ENCODE results near the gene LMBR1. TPM values are rescaled to one million over a fixed set of nuclear protein-coding genes. Genes with fewer than 3 reads are reported as not detected.

Gene LMBR1
- total and polyA plus RNA-seq, 3 donors from 2014 or later = 73.3 to 219 (median 218) TPM

GRCh38 chr7:156785998-156786543 is 106.9 kb downstream of the LMBR1 start:
- Histone ChIP-seq H3K4me1 (no peaks in the 10 kb centered on the region), H3K27ac (no peak overlapping the region), H3K36me3 (ENCODE audit: low read depth, missing control alignments) (no peaks in the 10 kb centered on the region), H3K4me3 (no peak overlapping the region), H3K27me3 (no peaks in the 10 kb centered on the region), H3K9me3 (no peaks in the 10 kb centered on the region)
- DNase-seq = no peak
- intact Hi-C loops (cut with DNase I; ENCODE audit: low total_unique reads) = no loop called here
- TF ChIP-seq CTCF (IDR thresholded peaks at IDR 0.05) (no peak), POLR2A (IDR thresholded peaks at IDR 0.05) (no peak)
- 81 to 88% methylated on average over 4 of the region's 4 CpGs for WGBS, 2 donors

DNA sequence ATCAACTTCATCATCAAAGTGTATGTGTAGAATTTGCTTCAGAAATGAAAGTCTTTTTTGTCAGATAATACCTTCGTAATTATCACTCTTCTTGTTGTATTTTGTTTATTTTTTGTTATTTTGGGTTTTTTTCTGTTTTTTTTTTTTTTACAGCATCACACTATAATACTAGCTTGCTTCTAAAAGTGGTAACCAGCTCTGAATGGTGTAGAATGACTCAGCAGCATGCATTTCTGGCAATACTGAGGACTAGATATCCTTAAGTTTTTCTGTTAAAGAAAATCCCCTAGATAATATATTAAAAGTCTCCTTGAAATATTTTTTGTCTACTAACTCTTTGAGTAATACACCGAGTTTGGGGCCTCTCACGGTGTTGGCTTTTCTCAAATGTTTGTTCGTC is 109.1 kb downstream of the LMBR1 start:
- 90 to 95% methylated on average over 4 of the region's 4 CpGs for WGBS, 2 donors
- no peak for DNase-seq
- Histone ChIP-seq H3K27ac (no peak overlapping the region), H3K4me1 (no peaks in the 10 kb centered on the region), H3K36me3 (ENCODE audit: low read depth, missing control alignments) (no peaks in the 10 kb centered on the region), H3K4me3 (no peak overlapping the region), H3K27me3 (no peaks in the 10 kb centered on the region), H3K9me3 (no peaks in the 10 kb centered on the region)
- no peak for TF ChIP-seq CTCF (IDR thresholded peaks at IDR 0.05)
- TF ChIP-seq POLR2A (IDR thresholded peaks at IDR 0.05) = no peak
- intact Hi-C loops (cut with DNase I; ENCODE audit: low total_unique reads) = no loop called here

GRCh38 chr7:156781972-156782371 is 111.0 kb downstream of the LMBR1 start:
- no peak for DNase-seq
- H3K4me3 ChIP-seq = no peak overlapping the region
- no peaks in the 10 kb centered on the region for H3K27me3 ChIP-seq
- H3K36me3 ChIP-seq (ENCODE audit: low read depth, missing control alignments) = no peaks in the 10 kb centered on the region
- intact Hi-C loops (cut with DNase I; ENCODE audit: low total_unique reads) = no loop called here
- H3K9me3 ChIP-seq = no peaks in the 10 kb centered on the region
- no peak for TF ChIP-seq CTCF (IDR thresholded peaks at IDR 0.05)
- no peak for TF ChIP-seq POLR2A (IDR thresholded peaks at IDR 0.05)
- 79 to 88% methylated on average over 2 of the region's 2 CpGs for WGBS, 2 donors
- no peaks in the 10 kb centered on the region for H3K4me1 ChIP-seq
- no peak overlapping the region for H3K27ac ChIP-seq

DNA sequence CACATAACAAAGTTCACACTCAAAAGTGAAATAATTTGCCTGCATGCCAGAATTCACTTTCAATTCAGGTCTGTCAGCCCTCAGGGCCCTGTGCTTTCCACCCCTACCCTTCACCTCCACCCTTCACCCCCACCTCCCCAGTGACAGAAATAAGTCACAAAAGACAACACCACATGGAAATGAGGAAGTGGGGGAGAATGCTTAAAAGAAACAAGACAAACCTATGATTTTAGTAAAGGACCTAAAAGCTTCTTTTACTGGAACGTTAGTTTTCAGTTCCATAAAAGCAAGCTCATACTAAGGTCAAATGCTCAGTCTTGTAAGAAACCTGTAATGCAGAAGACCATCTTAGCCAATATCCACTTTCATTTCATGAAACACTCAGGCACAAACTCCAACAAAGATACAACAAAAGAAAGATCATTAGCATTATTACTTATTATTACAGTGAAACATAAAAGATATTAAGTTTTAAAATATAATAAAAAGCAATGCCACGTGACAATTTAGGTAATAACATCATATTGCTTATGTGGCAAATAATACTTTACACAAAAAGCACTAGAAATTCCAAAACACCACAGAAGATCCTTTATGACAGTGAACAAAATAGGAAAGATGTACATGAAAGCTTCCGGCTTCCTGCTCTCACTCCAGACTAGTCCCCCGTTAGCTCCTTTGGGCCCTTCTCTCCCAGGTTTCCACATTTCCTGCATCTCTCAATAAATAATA is 112.1 kb downstream of the LMBR1 start:
- intact Hi-C loops (cut with DNase I; ENCODE audit: low total_unique reads) = no loop called here
- TF ChIP-seq POLR2A (IDR thresholded peaks at IDR 0.05) (no peak), CTCF (IDR thresholded peaks at IDR 0.05) (no peak)
- H3K9me3 ChIP-seq = no peaks in the 10 kb centered on the region
- no peak overlapping the region for H3K4me3 ChIP-seq
- no peak overlapping the region for H3K27ac ChIP-seq
- H3K4me1 ChIP-seq = no peaks in the 10 kb centered on the region
- 86 to 93% methylated on average over 4 of the region's 4 CpGs for WGBS, 2 donors
- H3K36me3 ChIP-seq (ENCODE audit: low read depth, missing control alignments) = no peaks in the 10 kb centered on the region
- H3K27me3 ChIP-seq = no peaks in the 10 kb centered on the region
- no peak for DNase-seq

DNA sequence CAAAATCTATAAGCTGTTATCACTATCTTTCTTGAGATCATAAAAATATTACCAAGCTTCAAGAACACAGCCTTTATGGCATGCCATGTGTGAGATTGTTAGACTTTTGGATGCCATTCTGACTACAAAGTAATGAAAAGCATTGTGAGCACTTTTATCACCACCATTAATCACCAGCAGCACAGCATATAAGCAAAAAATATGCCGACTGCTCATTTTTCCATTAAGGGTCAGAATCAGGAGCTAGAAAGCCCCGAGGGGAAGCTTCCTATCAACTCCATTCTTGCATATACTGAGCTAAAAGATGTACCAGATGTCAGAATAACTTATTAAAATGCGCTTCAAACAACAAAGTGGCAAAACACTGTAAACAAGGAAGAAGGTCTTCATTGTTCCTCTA is 114.3 kb downstream of the LMBR1 start:
- H3K27me3 ChIP-seq = no peaks in the 10 kb centered on the region
- H3K27ac ChIP-seq = no peak overlapping the region
- 68 to 71% methylated on average over 3 of the region's 3 CpGs for WGBS, 2 donors
- no peak overlapping the region for H3K4me3 ChIP-seq
- H3K4me1 ChIP-seq = no peaks in the 10 kb centered on the region
- H3K9me3 ChIP-seq = no peaks in the 10 kb centered on the region
- no peak for DNase-seq
- intact Hi-C loops (cut with DNase I; ENCODE audit: low total_unique reads) = no loop called here
- H3K36me3 ChIP-seq (ENCODE audit: low read depth, missing control alignments) = no peaks in the 10 kb centered on the region
- TF ChIP-seq POLR2A (IDR thresholded peaks at IDR 0.05) (no peak), CTCF (IDR thresholded peaks at IDR 0.05) (no peak)

Measured in testis (tissue), 3 donors.